Loucy (cell line): ENCODE measurements around the gene TSPEAR.

Experiments
- H2AFZ ChIP-seq: fragments of 200-600 bp; sonication (generic); 2 replicates; pipeline ENCODE4 v1.6.0; 2016; ENCODE audit warnings: antibody characterized with exemption, mild to moderate bottlenecking, low read length, moderate library complexity
- H3F3A ChIP-seq: fragments of 200-600 bp; 2 replicates; pipeline ENCODE4 v1.6.0; 2016; ENCODE audit warnings: antibody characterized with exemption, low read depth, mild to moderate bottlenecking
- H3K27me3 ChIP-seq: fragments of 200-600 bp; sonication (generic); 2 replicates; pipeline ENCODE4 v1.6.1; 2014; ENCODE audit warnings: low read length, mild to moderate bottlenecking; ENCODE audit not compliant: insufficient read depth, poor library complexity, severe bottlenecking
- H3K36me3 ChIP-seq: fragments of 200-600 bp; sonication (generic); 2 replicates; pipeline ENCODE4 v1.6.1; 2016; ENCODE audit warnings: low read length; ENCODE audit not compliant: insufficient read depth
- H3K4me1 ChIP-seq: fragments of 200-600 bp; sonication (generic); 2 replicates; pipeline ENCODE4 v1.5.1; 2014; ENCODE audit warnings: low read length, mild to moderate bottlenecking; ENCODE audit not compliant: insufficient read depth, poor library complexity, severe bottlenecking
- H3K4me2 ChIP-seq: fragments of 200-600 bp; sonication (generic); 2 replicates; pipeline ENCODE4 v1.6.0; 2014; ENCODE audit warnings: antibody characterized with exemption, low read length, low read depth, mild to moderate bottlenecking; ENCODE audit not compliant: poor library complexity, severe bottlenecking
- H3K4me3 ChIP-seq: fragments of 200-600 bp; sonication (generic); 2 replicates; pipeline ENCODE4 v1.5.1; 2014; ENCODE audit warnings: low read length, mild to moderate bottlenecking, mixed read lengths; ENCODE audit not compliant: poor library complexity, severe bottlenecking
- H3K79me2 ChIP-seq: fragments of 200-600 bp; sonication (generic); 2 replicates; pipeline ENCODE4 v1.6.1; 2014; ENCODE audit warnings: low read length; ENCODE audit not compliant: insufficient read depth
- H3K9ac ChIP-seq: fragments of 200-600 bp; sonication (generic); 2 replicates; pipeline ENCODE4 v1.6.0; 2014; ENCODE audit warnings: mild to moderate bottlenecking, low read depth, low read length, moderate library complexity; ENCODE audit not compliant: poor library complexity, severe bottlenecking
- H3K9me2 ChIP-seq: fragments of 200-600 bp; sonication (generic); replicated peaks from 2 replicates; pipeline ENCODE4 v1.6.1; 2016; ENCODE audit warnings: low read depth, low read length, mixed read lengths
- H3K9me3 ChIP-seq: fragments of 200-600 bp; sonication (generic); 2 replicates; pipeline ENCODE4 v1.6.1; 2014; ENCODE audit warnings: mild to moderate bottlenecking, antibody characterized with exemption, low read length, low read depth; ENCODE audit not compliant: insufficient read depth
- H4K20me1 ChIP-seq: fragments of 200-600 bp; sonication (generic); 2 replicates; pipeline ENCODE4 v1.6.0; 2014; ENCODE audit warnings: antibody characterized with exemption, low read length, mild to moderate bottlenecking; ENCODE audit not compliant: insufficient read depth, poor library complexity, severe bottlenecking
- EZH2phosphoT487 ChIP-seq: fragments of 200-600 bp; IDR thresholded peaks from 2 replicates; pipeline ENCODE4 v1.6.1; 2018; ENCODE audit warnings: antibody characterized with exemption, mild to moderate bottlenecking, moderate library complexity, borderline replicate concordance
- TF ChIP-seq, protein P1 (sequence below): fragments of 200-600 bp; sonication (generic); conservative IDR thresholded peaks from 2 replicates; pipeline ENCODE4 v1.5.1; 2014; ENCODE audit warnings: mild to moderate bottlenecking, antibody characterized with exemption, low read length

The TSPEAR gene

DNA sequence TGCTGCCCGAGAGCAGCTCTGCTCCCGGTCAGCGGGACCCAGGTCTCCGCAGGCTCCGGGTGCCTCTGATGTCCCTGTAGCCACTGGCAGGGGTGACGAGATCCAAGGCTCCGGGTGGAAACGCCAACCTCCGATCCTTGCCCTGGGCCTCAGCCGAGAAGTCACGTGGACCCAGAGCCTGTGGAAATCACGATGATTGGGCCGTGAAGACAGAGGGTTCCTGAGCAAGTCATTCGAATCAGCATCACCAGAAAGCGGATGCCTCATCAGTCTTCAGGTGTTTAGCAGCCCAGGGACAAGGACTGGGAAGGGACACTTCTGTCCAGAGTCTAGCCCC, 243.5 kb downstream of the TSPEAR start:
- no peaks in the 10 kb centered on the region for H3K9me2 ChIP-seq
- no peaks in the 10 kb centered on the region for H4K20me1 ChIP-seq
- no peak overlapping the region for H2AFZ ChIP-seq
- no peak overlapping the region for H3K9ac ChIP-seq
- H3K4me1 ChIP-seq, result no peaks in the 10 kb centered on the region
- H3K4me2 ChIP-seq, result no peak overlapping the region
- no peak for TF ChIP-seq EZH2phosphoT487
- TF ChIP-seq, protein P1, sequence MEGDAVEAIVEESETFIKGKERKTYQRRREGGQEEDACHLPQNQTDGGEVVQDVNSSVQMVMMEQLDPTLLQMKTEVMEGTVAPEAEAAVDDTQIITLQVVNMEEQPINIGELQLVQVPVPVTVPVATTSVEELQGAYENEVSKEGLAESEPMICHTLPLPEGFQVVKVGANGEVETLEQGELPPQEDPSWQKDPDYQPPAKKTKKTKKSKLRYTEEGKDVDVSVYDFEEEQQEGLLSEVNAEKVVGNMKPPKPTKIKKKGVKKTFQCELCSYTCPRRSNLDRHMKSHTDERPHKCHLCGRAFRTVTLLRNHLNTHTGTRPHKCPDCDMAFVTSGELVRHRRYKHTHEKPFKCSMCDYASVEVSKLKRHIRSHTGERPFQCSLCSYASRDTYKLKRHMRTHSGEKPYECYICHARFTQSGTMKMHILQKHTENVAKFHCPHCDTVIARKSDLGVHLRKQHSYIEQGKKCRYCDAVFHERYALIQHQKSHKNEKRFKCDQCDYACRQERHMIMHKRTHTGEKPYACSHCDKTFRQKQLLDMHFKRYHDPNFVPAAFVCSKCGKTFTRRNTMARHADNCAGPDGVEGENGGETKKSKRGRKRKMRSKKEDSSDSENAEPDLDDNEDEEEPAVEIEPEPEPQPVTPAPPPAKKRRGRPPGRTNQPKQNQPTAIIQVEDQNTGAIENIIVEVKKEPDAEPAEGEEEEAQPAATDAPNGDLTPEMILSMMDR, result no peak
- H3K4me3 ChIP-seq, result no peak overlapping the region
- peaks cover 7% of the 10 kb centered on the region; the same call in 1 of the 2 replicates for H3K9me3 ChIP-seq
- no peaks in the 10 kb centered on the region for H3K27me3 ChIP-seq
- no peaks in the 10 kb centered on the region for H3F3A ChIP-seq
- no peaks in the 10 kb centered on the region for H3K79me2 ChIP-seq
- no peaks in the 10 kb centered on the region for H3K36me3 ChIP-seq

DNA sequence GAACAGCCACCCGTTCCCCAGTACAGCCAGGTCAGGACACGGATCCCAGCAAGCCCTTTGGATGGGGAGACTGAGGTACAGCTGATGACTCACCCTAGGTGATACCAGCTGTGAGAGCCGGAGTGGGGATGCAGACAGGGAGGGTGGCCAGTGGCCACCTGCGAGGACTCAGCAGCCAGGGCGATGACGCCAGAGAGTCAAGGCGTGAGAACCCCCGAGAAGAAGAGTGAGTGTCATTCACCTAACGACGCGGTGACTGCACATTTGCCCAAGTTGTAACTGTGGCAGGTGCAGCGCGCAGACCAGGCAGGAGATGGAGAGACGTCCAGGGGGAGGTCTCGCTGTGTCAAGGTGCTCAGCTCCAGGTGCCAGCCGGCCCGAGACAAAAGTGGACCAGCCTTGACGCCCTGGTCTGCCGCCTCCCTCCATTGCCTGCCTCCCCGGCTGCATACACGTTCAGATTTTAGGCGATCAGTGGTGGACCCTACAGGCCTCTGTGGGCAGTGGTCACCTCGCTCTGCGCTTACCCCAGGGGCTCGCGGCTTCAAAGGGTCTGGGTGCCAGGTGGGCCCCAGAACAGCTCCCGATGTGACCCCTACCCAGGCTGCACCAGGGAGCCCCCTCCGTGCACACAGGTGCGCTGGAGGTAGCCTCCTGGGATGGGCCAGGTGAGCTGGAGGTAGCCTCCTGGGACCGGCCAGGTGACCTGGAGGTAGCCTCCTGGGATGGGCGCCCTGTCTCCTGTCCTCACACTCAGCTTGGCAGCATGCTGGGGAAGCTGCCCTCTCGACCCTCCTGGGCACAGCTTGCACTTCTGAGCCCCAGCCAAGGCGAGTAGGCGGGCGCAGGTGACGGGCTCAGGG, 244.1 kb downstream of the TSPEAR start:
- H3K79me2 ChIP-seq, result no peaks in the 10 kb centered on the region
- no peak overlapping the region for H3K9ac ChIP-seq
- H3K9me3 ChIP-seq, result peaks cover 7% of the 10 kb centered on the region; the same call in 1 of the 2 replicates
- H3K36me3 ChIP-seq, result no peaks in the 10 kb centered on the region
- no peak overlapping the region for H2AFZ ChIP-seq
- H4K20me1 ChIP-seq, result no peaks in the 10 kb centered on the region
- H3K9me2 ChIP-seq, result no peaks in the 10 kb centered on the region
- TF ChIP-seq, protein P1, result no peak
- TF ChIP-seq EZH2phosphoT487, result no peak
- no peaks in the 10 kb centered on the region for H3K27me3 ChIP-seq
- no peak overlapping the region for H3K4me2 ChIP-seq
- H3K4me3 ChIP-seq, result no peak overlapping the region
- no peaks in the 10 kb centered on the region for H3F3A ChIP-seq
- no peaks in the 10 kb centered on the region for H3K4me1 ChIP-seq

DNA sequence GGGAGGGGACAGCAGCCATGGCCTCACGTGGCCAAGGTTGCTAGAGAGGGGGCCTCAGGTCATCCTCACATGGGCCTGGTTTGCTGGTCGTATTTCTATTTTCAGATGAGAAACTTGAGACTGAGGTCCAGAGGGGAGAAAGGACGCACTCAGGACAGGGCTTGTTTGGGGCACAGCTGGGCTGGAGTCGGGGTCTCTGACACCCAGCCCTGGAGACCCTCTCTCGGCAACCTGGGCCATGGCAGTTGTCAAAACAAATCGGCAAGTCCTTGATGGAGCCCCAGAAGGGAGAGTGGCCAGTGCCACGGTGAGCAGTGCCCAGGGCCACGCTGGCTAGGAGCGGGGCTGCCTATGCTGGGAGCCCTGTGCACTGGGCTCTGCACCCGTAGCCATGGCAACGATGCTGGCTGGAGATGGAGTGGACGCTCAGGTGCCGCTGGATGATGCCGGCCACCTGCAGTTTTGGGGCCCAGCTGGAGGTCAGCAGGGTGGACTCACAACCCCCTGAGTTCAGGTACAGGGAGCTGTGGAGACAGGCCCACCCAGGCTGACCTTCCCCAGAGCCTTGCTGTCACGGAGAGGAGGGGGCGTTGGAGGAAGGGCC, 244.9 kb downstream of the TSPEAR start:
- Histone ChIP-seq H3K79me2 (no peaks in the 10 kb centered on the region), H3K9me2 (no peaks in the 10 kb centered on the region), H3K4me1 (no peaks in the 10 kb centered on the region), H3K36me3 (no peaks in the 10 kb centered on the region), H4K20me1 (no peaks in the 10 kb centered on the region), H3F3A (no peaks in the 10 kb centered on the region), H3K27me3 (no peaks in the 10 kb centered on the region), H3K4me3 (no peak overlapping the region), H3K9me3 (peaks cover 7% of the 10 kb centered on the region; the same call in 1 of the 2 replicates), H3K9ac (no peak overlapping the region), H2AFZ (no peak overlapping the region), H3K4me2 (no peak overlapping the region)
- TF ChIP-seq, protein P1, result no peak
- no peak for TF ChIP-seq EZH2phosphoT487
